ENCODE data around the gene SMAD7.

SMAD7 gene

DNA sequence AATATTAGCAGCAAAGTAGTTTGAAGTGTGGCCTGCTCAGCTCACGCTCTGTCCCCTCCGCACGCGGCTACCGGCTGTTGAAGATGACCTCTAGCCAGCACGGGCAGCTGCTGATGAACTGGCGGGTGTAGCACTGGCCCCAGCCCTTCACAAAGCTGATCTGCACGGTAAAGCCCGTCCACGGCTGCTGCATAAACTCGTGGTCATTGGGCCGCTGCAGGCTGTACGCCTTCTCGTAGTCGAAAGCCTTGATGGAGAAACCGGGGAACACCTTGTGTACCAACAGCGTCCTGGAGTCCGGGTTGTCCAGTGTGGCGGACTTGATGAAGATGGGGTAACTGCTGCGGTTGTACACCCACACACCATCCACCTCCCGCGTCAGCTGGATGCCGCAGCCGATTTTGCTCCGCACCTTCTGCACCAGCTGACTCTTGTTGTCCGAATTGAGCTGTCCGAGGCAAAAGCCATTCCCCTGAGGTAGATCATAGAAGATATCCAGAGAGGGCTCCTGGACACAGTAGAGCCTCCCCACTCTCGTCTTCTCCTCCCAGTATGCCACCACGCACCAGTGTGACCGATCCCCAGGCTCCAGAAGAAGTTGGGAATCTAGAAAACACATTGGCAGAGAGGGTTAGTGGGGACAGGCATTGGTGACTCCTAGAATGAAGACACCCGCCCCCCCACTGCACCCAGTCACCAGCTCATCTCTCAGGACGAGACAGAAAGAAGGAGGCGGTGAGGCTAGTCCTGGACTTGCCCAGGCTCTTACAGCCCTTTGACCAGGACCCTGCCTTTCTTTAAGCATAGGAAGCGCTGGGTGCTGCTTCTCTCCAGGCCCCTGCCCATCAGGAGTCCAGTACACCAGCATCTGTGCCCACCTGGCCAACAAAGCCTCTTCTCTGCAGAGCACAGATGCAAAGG lies 29.2 kb downstream of the SMAD7 start:
- Mint-ChIP-seq H3K27me3 (ENCODE audit: low read depth, poor library complexity) (no peaks in the 10 kb centered on the region), H3K4me3 (no peak overlapping the region), H3K9me3 (no peaks in the 10 kb centered on the region), H3K4me1 (peaks cover 87% of the 10 kb centered on the region), H3K36me3 (ENCODE audit: low read depth) (peaks cover 22% of the 10 kb centered on the region), H3K27ac (no peak overlapping the region)
- no peak for DNase-seq
- no peak for TF ChIP-seq CTCF (IDR thresholded peaks at IDR 0.05)

- no peak overlapping the region for H3K27ac Mint-ChIP-seq
- H3K4me3 Mint-ChIP-seq: peak overlapping the region; percentile 41
- H3K4me1 Mint-ChIP-seq: peaks cover 87% of the 10 kb centered on the region
- no peaks in the 10 kb centered on the region for H3K9me3 Mint-ChIP-seq
- H3K36me3 Mint-ChIP-seq (ENCODE audit: low read depth): peaks cover 22% of the 10 kb centered on the region
- DNase-seq: no peak
- H3K27me3 Mint-ChIP-seq (ENCODE audit: low read depth, poor library complexity): no peaks in the 10 kb centered on the region
- no peak for TF ChIP-seq CTCF (IDR thresholded peaks at IDR 0.05)
These were observed 30.2 kb downstream of the SMAD7 start for GRCh38 chr18:48920408-48921038.

- no peak for DNase-seq
- peaks cover 87% of the 10 kb centered on the region for H3K4me1 Mint-ChIP-seq
- no peaks in the 10 kb centered on the region for H3K27me3 Mint-ChIP-seq (ENCODE audit: low read depth, poor library complexity)
- TF ChIP-seq CTCF (IDR thresholded peaks at IDR 0.05): no peak
- no peak overlapping the region for H3K4me3 Mint-ChIP-seq
- H3K9me3 Mint-ChIP-seq: no peaks in the 10 kb centered on the region
- peak overlapping the region; percentile 57 for H3K27ac Mint-ChIP-seq
- peaks cover 22% of the 10 kb centered on the region for H3K36me3 Mint-ChIP-seq (ENCODE audit: low read depth)
These were observed 31.2 kb downstream of the SMAD7 start for GRCh38 chr18:48919547-48919946.

- no peak for TF ChIP-seq CTCF (IDR thresholded peaks at IDR 0.05)
- peaks cover 22% of the 10 kb centered on the region for H3K36me3 Mint-ChIP-seq (ENCODE audit: low read depth)
- H3K27me3 Mint-ChIP-seq (ENCODE audit: low read depth, poor library complexity): no peaks in the 10 kb centered on the region
- H3K4me3 Mint-ChIP-seq: no peak overlapping the region
- H3K4me1 Mint-ChIP-seq: peaks cover 87% of the 10 kb centered on the region
- no peak overlapping the region for H3K27ac Mint-ChIP-seq
- DNase-seq: no peak
- H3K9me3 Mint-ChIP-seq: no peaks in the 10 kb centered on the region
These were observed 31.9 kb downstream of the SMAD7 start for GRCh38 chr18:48918660-48919456.

GRCh38 chr18:48917579-48918517 lies 32.9 kb downstream of the SMAD7 start:
- H3K27ac Mint-ChIP-seq: peak overlapping the region; percentile 48
- peaks cover 85% of the 10 kb centered on the region for H3K4me1 Mint-ChIP-seq
- DNase-seq: no peak
- peaks cover 22% of the 10 kb centered on the region for H3K36me3 Mint-ChIP-seq (ENCODE audit: low read depth)
- no peaks in the 10 kb centered on the region for H3K27me3 Mint-ChIP-seq (ENCODE audit: low read depth, poor library complexity)
- no peak for TF ChIP-seq CTCF (IDR thresholded peaks at IDR 0.05)
- H3K4me3 Mint-ChIP-seq: no peak overlapping the region
- H3K9me3 Mint-ChIP-seq: no peaks in the 10 kb centered on the region
